ENCODE results near the gene UBE2E3. TPM values are rescaled to one million over a fixed set of nuclear protein-coding genes. Genes with fewer than 3 reads are reported as not detected.
"Not testable (repeated sequence)": the region's sequence is repeated elsewhere in the genome, so short reads cannot be mapped to it uniquely, and the experiment has no call there.

Gene UBE2E3
- total RNA-seq, 1 experiment from 2014 or later, result 76.3 TPM

- POLR2A ChIA-PET, result no interaction called here
- H3K4me3 Mint-ChIP-seq, result no peak overlapping the region
- H3K27me3 Mint-ChIP-seq (ENCODE audit: low read depth), result no peaks in the 10 kb centered on the region
- no peak for ATAC-seq
- H3K9me3 Mint-ChIP-seq, result no peaks in the 10 kb centered on the region
- H3K4me1 Mint-ChIP-seq, result no peaks in the 10 kb centered on the region
- no peaks in the 10 kb centered on the region for H3K36me3 Mint-ChIP-seq
- CTCF ChIA-PET, result no interaction called here
- TF ChIP-seq E2F5 (CRISPR knock-in tag; IDR thresholded peaks at IDR 0.05), result no peak
- TF ChIP-seq PREB (CRISPR knock-in tag; IDR thresholded peaks at IDR 0.05; ENCODE audit: borderline replicate concordance), result no peak
- no peak for TF ChIP-seq ATF3 (CRISPR knock-in tag; conservative IDR thresholded peaks at IDR 0.05)
- TF ChIP-seq ZNF425 (CRISPR knock-in tag; conservative IDR thresholded peaks at IDR 0.05), result no peak
- TF ChIP-seq KAT7 (CRISPR knock-in tag; IDR thresholded peaks at IDR 0.05; ENCODE audit: borderline replicate concordance), result no peak
- TF ChIP-seq ELF4 (CRISPR knock-in tag; IDR thresholded peaks at IDR 0.05; ENCODE audit: low read depth), result no peak
- TF ChIP-seq ZNF423 (CRISPR knock-in tag; IDR thresholded peaks at IDR 0.05), result no peak
- no peak for TF ChIP-seq RORB (CRISPR knock-in tag; IDR thresholded peaks at IDR 0.05)
- TF ChIP-seq NR2C2 (CRISPR knock-in tag; IDR thresholded peaks at IDR 0.05), result no peak
- no peak for TF ChIP-seq E2F1 (CRISPR knock-in tag; IDR thresholded peaks at IDR 0.05)
- no peak for TF ChIP-seq IRF2 (CRISPR knock-in tag; IDR thresholded peaks at IDR 0.05; ENCODE audit: borderline replicate concordance, low read depth)
- no peak for TF ChIP-seq JUN (CRISPR knock-in tag; IDR thresholded peaks at IDR 0.05)
- TF ChIP-seq ZBTB21 (CRISPR knock-in tag; IDR thresholded peaks at IDR 0.05; ENCODE audit: borderline replicate concordance), result no peak
- no peak for TF ChIP-seq FOXJ3 (CRISPR knock-in tag; IDR thresholded peaks at IDR 0.05; ENCODE audit: borderline replicate concordance)
- TF ChIP-seq ZBTB43 (CRISPR knock-in tag; IDR thresholded peaks at IDR 0.05), result no peak
- H3K27ac Mint-ChIP-seq, result no peak overlapping the region
- no peak for DNase-seq (ENCODE audit: low spot score)
These were observed 45.5 kb upstream of the UBE2E3 start for GRCh38 chr2:180934911-180935310.

GRCh38 chr2:180937480-180937879 is 42.9 kb upstream of the UBE2E3 start:
- H3K36me3 Mint-ChIP-seq; ATAC-seq; CTCF ChIA-PET; H3K4me3 Mint-ChIP-seq; H3K27me3 Mint-ChIP-seq (ENCODE audit: low read depth); H3K9me3 Mint-ChIP-seq; H3K27ac Mint-ChIP-seq; H3K4me1 Mint-ChIP-seq; DNase-seq (ENCODE audit: low spot score); POLR2A ChIA-PET: not testable (repeated sequence)

- POLR2A ChIA-PET, result no interaction called here
- no peak for ATAC-seq
- Mint-ChIP-seq H3K9me3 (no peaks in the 10 kb centered on the region), H3K4me3 (no peak overlapping the region), H3K27me3 (ENCODE audit: low read depth) (no peaks in the 10 kb centered on the region), H3K27ac (no peak overlapping the region), H3K4me1 (peaks cover 2% of the 10 kb centered on the region), H3K36me3 (no peaks in the 10 kb centered on the region)
- DNase-seq (ENCODE audit: low spot score), result no peak
- CTCF ChIA-PET, result no interaction called here
- TF ChIP-seq HMGXB4 (CRISPR knock-in tag; IDR thresholded peaks at IDR 0.05) (no peak), NR2C2 (CRISPR knock-in tag; IDR thresholded peaks at IDR 0.05) (no peak), E2F4 (CRISPR knock-in tag; IDR thresholded peaks at IDR 0.05; ENCODE audit: borderline replicate concordance, low read depth) (no peak), CREM (CRISPR knock-in tag; IDR thresholded peaks at IDR 0.05) (no peak)
These were observed 42.0 kb upstream of the UBE2E3 start for GRCh38 chr2:180938451-180938850.
